HEK293 (cell line): Measurements from ENCODE around the gene MGLL.

Experiments used
- CTCF ChIP-seq: fragments of 450-650 bp; formaldehyde crosslinking; IDR thresholded peaks from 2 replicates; pipeline ENCODE4 v1.5.1; 2016; ENCODE audit warnings: missing biosample characterization, missing genetic modification characterization
- MEIS1 ChIP-seq: sonication (generic); formaldehyde crosslinking; IDR thresholded peaks from 2 replicates; pipeline ENCODE4 v1.8.1; 2022; ENCODE audit warnings: missing genetic modification reagents, mild to moderate bottlenecking, borderline replicate concordance
- PBX3 ChIP-seq: sonication (generic); formaldehyde crosslinking; IDR thresholded peaks from 2 replicates; pipeline ENCODE4 v1.8.1; 2022; ENCODE audit warnings: mild to moderate bottlenecking, moderate library complexity, missing genetic modification reagents
- YY1 ChIP-seq: fragments of 450-650 bp; formaldehyde crosslinking; IDR thresholded peaks from 2 replicates; pipeline ENCODE4 v1.5.1; 2018; ENCODE audit warnings: missing biosample characterization, missing genetic modification characterization
- ZBTB7A ChIP-seq: fragments of 450-650 bp; formaldehyde crosslinking; IDR thresholded peaks from 2 replicates; pipeline ENCODE4 v1.5.1; 2016; ENCODE audit warnings: low read depth, missing biosample characterization, missing genetic modification characterization
- ZNF394 ChIP-seq: fragments of 450-650 bp; formaldehyde crosslinking; IDR thresholded peaks from 2 replicates; pipeline ENCODE4 v1.5.1; 2016; ENCODE audit warnings: missing biosample characterization, missing genetic modification characterization, mild to moderate bottlenecking, moderate library complexity, borderline replicate concordance
- ZNF830 ChIP-seq: fragments of 450-650 bp; IDR thresholded peaks from 2 replicates; pipeline ENCODE4 v1.5.0; 2018; ENCODE audit warnings: missing biosample characterization, missing genetic modification characterization, low read depth, mild to moderate bottlenecking, moderate library complexity
- ZSCAN4 ChIP-seq: fragments of 450-650 bp; formaldehyde crosslinking; IDR thresholded peaks from 2 replicates; pipeline ENCODE4 v1.5.1; 2017; ENCODE audit warnings: missing biosample characterization, missing genetic modification characterization

- no peak for TF ChIP-seq PBX3 (CRISPR knock-in tag)
- no peak for TF ChIP-seq ZSCAN4 (tag by site-specific recombination)
- no peak for TF ChIP-seq MEIS1 (CRISPR knock-in tag)
- no peak for TF ChIP-seq CTCF
- TF ChIP-seq ZNF394 = no peak
- TF ChIP-seq ZNF830 (tag by site-specific recombination) = no peak
- TF ChIP-seq ZBTB7A (tag by site-specific recombination) = no peak
- no peak for TF ChIP-seq YY1 (tag by site-specific recombination)
These were observed 74.4 kb downstream of the MGLL start for GRCh38 chr3:127747751-127748521.
